MM.1S (cell line): ENCODE results near the gene EP400.

Experiments used
- CTCF ChIP-seq: fragments of 300-600 bp; sonication (generic); IDR thresholded peaks from 2 replicates; pipeline ENCODE4 v1.5.1; 2016; ENCODE audit warnings: antibody characterized with exemption, low read length, mixed read lengths
- EZH2phosphoT487 ChIP-seq: fragments of 300-600 bp; sonication (generic); IDR thresholded peaks from 2 replicates; pipeline ENCODE4 v1.6.1; 2018; ENCODE audit warnings: antibody characterized with exemption, low read length

- TF ChIP-seq EZH2phosphoT487 (no peak), CTCF (no peak)
These were observed 72.2 kb downstream of the EP400 start for GRCh38 chr12:132021965-132022364.
